Myocyte (in vitro differentiated cells): ENCODE data around the gene FRMD6. TPM values are rescaled to one million over a fixed set of nuclear protein-coding genes. Genes with fewer than 3 reads are reported as not detected.
"Not testable (repeated sequence)": the region's sequence is repeated elsewhere in the genome, so short reads cannot be mapped to it uniquely, and the experiment has no call there.

Experiments used
- DNase-seq: peaks from one replicate; pipeline ENCODE4 v3.0.0-alpha.2; 2012; ENCODE audit warnings: low read depth
- total RNA-seq: library from RNA; depleted of rRNA; stranded (reverse); fragments of >200 nt; gene quantifications from 2 replicates; pipeline ENCODE4 v1.2.3, GENCODE V29; 2014

FRMD6 gene
- total RNA-seq, 1 donor from 2014 or later: 96.5 TPM

- no peak for DNase-seq
Measured at GRCh38 chr14:51628238-51628637, 23.5 kb upstream of the FRMD6 start.

DNA sequence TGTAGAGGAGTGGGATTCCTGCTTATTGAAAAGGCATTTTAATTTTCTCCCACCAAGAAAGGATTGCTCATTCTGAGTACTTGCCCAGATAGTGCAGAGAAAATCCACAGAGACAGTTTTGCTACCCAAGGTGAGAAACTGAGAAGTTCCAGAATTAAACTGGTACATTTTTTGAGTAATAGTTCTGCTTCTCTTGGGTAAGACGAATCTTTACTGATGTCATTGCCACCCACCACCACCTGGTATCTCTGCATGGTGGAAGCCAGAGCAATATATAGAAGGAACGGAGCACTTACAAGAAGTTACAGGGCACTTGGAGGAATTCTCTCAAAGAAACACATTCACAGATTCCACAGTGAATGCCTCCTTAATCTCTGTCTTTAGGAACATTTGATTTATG lies 20.7 kb upstream of the FRMD6 start:
- DNase-seq: no peak

DNA sequence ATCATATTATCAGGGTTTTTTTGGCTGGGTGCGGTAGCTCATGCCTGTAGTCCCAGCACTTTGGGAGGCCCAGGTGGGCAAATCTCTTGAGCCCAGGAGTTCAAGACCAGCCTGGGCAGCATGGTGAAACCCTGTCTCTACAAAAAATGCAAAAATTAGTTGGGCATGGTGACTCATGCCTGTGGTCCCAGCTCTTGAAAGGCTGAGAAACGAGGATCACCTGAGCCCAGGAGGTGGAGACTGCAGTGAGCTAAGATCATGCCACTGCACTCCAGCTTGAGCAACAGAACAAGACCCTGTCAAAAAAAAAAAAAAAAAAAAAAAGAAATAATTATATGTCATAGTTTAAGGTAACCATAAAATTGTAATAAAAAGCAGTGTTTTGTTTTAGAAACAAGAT lies 18.4 kb upstream of the FRMD6 start:
- not testable (repeated sequence) for DNase-seq

GRCh38 chr14:51636109-51636508 lies 15.6 kb upstream of the FRMD6 start:
- no peak for DNase-seq

DNA sequence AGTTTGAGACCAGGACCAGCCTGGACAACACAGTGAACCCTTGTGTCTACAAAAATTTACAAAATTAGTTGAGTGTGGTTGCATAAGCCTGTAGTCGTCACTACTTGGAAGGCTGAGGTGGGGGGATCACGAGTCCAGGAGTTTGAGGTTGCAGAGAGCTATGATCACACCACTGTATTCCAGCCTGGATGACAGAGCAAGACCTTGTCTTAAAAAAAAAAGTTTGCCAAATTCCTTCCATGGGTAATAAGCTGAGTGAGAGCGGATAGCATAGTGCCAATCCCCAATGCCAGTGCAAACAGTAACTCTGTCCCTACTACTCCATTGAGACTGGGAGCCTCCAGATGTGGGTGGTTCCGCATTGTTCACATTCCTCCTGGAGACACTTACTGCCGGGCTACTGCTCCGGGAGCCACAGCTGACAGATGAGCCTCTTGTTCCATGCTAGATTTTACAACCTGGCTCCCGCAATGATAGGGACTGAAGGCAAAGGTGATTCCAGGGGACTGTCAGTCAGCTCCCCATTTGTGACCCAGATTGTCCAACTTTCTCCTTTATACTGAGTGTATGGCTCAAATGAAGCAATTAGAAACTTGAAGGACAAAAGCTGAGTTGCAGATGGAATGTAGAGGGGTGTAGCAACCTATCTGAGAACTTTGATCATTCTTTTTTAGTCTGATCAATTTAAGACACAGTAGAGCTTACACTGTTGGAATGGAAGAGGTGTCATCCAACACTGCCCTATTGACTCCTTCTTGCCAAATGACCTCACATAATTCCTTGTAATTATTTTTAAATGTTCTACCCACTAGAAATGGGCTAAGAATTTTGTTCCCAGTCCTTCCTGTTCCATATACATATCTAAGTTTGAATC lies 13.4 kb upstream of the FRMD6 start:
- DNase-seq: peak; percentile 81

DNA sequence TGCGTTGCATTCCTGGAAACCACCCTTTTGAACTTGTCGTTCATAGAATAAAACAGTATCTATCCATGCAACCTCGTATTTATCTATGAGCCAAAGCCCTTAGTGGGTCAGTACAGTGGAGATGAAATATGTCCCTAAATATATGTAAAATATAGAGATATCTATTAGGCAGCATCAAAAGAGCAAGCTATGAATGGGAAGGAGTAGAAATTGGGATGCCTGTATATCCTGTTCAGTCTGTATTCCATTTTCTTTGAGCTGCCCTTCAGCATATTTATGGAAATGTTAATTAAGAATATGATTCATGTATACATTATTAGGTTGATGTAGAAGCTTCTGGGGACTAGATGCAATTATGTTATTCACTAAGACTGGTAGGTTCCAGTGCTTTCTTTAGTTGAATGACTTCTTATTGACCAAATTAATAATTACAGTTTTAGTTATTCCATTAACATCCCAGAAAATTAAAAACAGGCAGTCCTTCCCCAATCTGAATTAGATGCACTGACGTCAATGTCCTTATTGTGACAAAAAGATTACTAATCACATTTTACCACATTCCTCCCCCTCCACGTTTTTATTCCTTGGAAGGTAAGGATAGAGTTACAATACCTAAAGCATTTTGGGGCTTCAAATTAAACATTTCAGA lies 11.9 kb upstream of the FRMD6 start:
- no peak for DNase-seq

GRCh38 chr14:51643140-51643539 lies 8.6 kb upstream of the FRMD6 start:
- no peak for DNase-seq

- DNase-seq: no peak
Measured at GRCh38 chr14:51644217-51644933, 7.3 kb upstream of the FRMD6 start.

DNA sequence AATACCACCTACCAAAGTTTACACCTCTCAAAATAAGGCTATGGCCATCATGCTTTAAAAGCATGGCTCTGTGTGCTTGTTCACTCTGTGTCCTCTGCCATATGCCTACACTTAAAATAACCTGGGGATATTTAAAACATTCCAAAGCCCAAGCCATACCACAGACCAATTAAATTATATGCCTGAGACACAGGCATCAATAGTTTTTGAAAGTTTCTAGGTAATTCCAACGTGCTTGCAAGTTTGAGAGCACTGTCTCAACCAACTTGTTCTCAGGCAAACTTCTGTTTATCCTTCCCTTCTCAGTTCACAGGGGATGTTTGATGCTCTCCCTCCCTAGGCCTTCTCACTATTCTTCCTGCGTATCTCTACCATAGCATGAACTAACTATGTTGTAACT lies 3.4 kb upstream of the FRMD6 start:
- no peak for DNase-seq

DNA sequence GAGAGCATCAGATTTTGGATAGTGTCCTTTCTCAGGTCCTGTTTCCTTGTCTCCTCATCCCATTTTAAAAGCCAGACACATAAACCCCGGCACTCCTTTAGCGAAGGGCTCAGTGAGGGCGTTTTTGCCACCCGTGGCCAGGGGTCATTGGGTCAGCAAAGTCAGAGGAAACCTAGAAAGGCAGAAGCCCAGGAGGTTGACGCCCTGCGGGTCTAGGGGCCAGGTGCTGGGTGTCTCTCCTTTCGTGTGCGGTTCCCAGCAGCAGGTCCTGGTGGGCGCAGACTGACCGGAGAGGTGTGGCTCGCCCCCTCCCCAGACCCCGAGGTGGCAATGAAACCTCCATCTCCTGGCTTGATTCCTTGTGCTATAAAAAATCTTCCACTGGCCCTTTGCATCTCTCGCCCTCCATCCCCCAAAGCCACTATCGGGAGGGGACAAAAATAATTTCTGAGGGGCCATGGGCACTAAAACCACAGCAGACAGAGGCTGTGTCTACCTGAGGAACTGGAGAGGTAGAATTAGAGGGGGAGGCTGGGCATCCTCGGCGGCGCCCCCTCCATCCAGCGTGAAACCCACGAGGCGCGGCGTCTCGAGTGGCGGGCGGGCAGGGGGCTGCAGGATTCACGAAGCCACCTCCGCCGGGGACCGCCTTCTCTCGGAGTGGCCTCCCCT lies 858 bp upstream of the FRMD6 start:
- peak; percentile 53 for DNase-seq

GRCh38 chr14:51652168-51653078 lies 713 bp downstream of the FRMD6 start:
- peak; percentile 53 for DNase-seq

- peak; percentile 62 for DNase-seq
Measured at GRCh38 chr14:51653079-51653774, 1.5 kb downstream of the FRMD6 start.

DNA sequence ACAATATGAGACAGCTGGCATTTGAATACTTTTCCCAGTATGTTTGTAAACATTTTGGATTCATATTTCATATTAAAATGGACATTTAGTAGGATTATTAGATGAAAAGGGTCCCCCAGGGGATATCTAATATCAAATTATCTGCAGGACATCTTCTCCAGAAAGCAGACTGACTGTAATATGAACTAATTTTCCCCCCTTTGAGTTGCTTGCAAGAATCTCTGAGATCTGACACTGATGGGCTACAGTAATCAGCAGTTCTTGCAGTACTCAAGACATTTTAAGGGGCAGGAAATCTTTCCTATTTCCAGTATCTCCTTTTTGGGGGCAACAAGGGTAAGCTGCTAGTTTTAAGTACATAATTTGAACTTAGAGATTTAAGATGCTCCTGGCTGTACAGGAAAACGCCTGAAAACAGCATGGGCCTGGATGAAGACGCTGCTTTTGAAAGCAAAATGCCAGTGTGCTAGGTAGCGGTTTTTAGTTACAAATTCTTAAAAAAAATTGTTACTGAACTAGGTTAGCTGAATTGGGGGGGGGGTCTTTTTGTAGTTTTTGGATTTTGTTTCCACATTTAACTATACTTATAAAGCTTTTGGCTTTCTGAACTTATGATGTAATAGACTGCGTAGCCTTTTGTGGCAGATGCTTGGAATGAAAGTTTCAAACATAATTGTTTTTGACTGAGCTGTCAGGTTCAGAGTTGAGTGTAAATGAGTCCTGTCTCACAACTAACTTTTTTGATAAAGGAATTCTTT lies 2.2 kb downstream of the FRMD6 start:
- no peak for DNase-seq

GRCh38 chr14:51654533-51654845 lies 2.8 kb downstream of the FRMD6 start:
- no peak for DNase-seq

DNA sequence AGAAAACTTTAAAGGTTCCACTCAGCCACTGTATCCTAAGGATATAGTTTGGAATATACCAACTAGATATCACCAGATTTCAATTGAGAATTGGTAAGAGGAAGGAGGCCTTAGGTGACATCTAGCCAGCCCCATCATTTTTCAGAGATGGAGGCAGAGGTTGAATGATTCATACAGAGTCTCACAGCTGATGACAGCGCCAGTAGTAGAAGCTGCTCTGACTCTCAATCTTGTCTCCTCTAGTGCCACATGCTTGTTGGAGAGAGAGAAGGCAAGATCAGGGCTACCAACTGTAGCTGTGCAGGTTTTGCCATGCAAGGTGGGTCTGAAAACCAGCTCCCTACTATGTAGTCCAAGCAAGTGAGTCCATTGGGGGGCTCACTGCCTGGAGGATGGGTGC lies 6.1 kb downstream of the FRMD6 start:
- peak; percentile 42 for DNase-seq

- no peak for DNase-seq
Measured at GRCh38 chr14:51658441-51659173, 6.9 kb downstream of the FRMD6 start.

DNA sequence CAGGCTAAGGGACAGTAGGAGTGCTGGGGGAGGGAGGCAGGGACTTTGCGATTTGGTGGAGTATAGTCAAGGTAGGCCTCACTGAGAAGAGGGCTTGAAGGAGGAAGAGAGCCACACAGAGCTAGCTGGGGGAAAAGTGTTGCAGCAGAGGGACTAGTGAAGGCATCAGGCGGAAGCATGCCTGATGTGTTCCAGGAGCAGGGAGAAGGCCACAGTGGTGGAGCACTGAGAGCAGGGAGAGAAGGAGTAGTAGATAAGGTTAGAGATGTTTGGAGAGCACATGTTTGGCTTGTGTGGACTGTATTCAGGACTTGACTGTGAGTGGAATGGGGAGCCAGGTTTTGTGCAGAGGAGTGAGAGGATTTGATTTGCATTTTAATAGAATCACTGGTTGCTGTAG lies 9.0 kb downstream of the FRMD6 start:
- no peak for DNase-seq

GRCh38 chr14:51661504-51661903 lies 9.8 kb downstream of the FRMD6 start:
- DNase-seq: no peak
